Activated T-helper 2 cell treated with anti-CD3 and anti-CD28 coated beads, Interferon-gamma antibody, Interleukin-2, Interleukin-4, amounts not matched to agents 10 μg/mL and 5 μg/mL and 100 μg/mL, durations not matched to agents 14 hours and 24 hours and 36 hours (primary cell): ENCODE measurements around the gene IMMP1L. TPM values are rescaled to one million over a fixed set of nuclear protein-coding genes. Genes with fewer than 3 reads are reported as not detected.

ENCODE experiments used
- DNase-seq: peaks from one replicate; pipeline ENCODE4 v3.0.0; 2021; ENCODE audit warnings: low spot score
- H3K27ac Mint-ChIP-seq: one replicate; pipeline ENCODE4 v1.8.0; 2021; ENCODE audit warnings: mixed read lengths
- H3K27me3 Mint-ChIP-seq: one replicate; pipeline ENCODE4 v1.8.0; 2021; ENCODE audit warnings: low read depth, mixed read lengths
- H3K36me3 Mint-ChIP-seq: one replicate; pipeline ENCODE4 v1.8.0; 2021; ENCODE audit warnings: low read depth, mixed read lengths
- H3K4me1 Mint-ChIP-seq: one replicate; pipeline ENCODE4 v1.8.0; 2021; ENCODE audit warnings: low read depth, mixed read lengths
- H3K4me3 Mint-ChIP-seq: one replicate; pipeline ENCODE4 v1.8.0; 2021; ENCODE audit warnings: low read depth, mild to moderate bottlenecking, moderate library complexity, mixed read lengths
- H3K9me3 Mint-ChIP-seq: one replicate; pipeline ENCODE4 v1.8.0; 2021; ENCODE audit warnings: mixed read lengths
- intact Hi-C: fragments of 100-400 bp; cut with micrococcal nuclease; formaldehyde crosslinking; loops from one replicate; pipeline ENCODE4 v1.15.1; 2023
- total RNA-seq: library from RNA; stranded (reverse); gene quantifications from 2 replicates; pipeline ENCODE4 v1.2.3, GENCODE V29; 2022

The IMMP1L gene, protein sequence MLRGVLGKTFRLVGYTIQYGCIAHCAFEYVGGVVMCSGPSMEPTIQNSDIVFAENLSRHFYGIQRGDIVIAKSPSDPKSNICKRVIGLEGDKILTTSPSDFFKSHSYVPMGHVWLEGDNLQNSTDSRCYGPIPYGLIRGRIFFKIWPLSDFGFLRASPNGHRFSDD
- 20.8 and 25.5 TPM in 2 replicates for total RNA-seq

DNA sequence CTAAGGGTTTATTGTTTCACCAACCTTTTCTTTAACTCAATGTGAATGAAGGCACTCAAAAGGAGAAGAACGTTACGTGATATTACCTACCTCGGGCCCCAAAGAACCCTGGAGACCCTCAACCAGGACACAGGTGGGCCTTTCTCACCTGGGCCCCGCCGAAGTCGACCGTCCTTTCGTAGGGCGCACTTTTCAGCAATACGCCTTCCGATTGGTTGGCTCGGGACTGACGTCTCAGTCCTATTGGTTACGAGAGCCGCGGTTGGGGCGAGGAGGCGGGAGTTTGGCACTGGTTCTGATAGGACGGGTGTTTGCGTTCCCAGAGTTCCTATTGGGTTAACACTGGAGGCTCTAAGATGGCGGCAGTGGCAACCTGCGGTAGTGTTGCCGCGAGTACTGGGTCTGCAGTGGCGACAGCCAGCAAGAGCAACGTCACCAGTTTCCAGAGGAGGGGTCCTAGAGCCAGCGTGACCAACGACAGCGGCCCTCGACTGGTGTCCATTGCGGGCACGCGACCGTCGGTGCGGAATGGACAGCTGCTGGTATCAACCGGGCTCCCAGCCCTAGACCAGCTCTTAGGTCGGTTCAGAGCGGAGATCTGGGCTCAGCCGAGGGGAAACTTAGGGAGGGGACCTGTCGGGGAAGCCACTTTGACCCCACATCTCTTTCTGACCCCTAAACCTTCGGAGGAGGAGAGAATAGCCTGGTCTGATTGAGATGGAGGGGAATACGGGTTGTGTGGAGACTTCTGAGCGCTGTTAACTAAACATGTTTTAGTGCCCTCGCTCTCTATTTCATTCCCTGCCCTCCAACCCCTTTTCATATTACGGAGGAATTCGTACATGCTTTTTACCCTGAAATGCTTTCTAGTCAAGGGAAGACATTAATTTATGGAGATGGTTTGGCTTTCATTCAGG lies at the start of gene IMMP1L, which contains the start of gene ELP4:
TSS of gene IMMP1L (minus strand) at position 194 of the 917 bp plus-strand sequence. CDS start 46,346 bp downstream, outside the sequence.
TSS of gene ELP4 (plus strand) at position 339 of the 917 bp plus-strand sequence. CDS start at position 357, 18 bp downstream.
- peaks cover 24% of the 10 kb centered on the region for H3K4me1 Mint-ChIP-seq
- intact Hi-C loops: loop anchor here (2.0 to 10.0 kb wide), 2 partner anchors 141 to 1075 kb away; partner anchors contain the start of genes DCDC1, DNAJC24 and EIF3M
- peaks cover 3% of the 10 kb centered on the region for H3K36me3 Mint-ChIP-seq
- peak within 1 kb of the TSS; percentile 91 for H3K4me3 Mint-ChIP-seq
- no peaks in the 10 kb centered on the region for H3K27me3 Mint-ChIP-seq
- peak; percentile 93 for DNase-seq
- H3K9me3 Mint-ChIP-seq: no peaks in the 10 kb centered on the region
- peak within 1 kb of the TSS; percentile 84 for H3K27ac Mint-ChIP-seq

DNA sequence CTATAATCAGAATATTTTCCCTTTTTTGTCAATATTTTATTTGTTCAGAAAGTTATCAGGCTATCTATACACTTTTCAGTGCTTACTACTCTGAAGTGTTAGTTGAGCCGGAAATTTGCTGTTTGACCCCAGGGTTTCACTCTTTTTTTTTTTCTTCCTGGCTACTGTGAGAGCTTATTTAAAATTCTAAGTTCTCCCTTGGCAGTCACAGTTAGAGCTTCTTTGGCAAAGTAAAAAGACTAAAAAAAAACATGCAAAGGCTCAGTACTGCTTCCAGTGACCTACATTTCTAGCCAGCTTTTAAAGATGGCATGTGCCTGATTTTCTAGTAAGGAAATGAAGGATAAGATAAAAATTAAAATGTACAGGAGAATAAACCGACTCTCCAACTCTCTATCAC lies 48.6 kb upstream of the IMMP1L start:
- no peaks in the 10 kb centered on the region for H3K27me3 Mint-ChIP-seq
- intact Hi-C loops: no loop called here

DNA sequence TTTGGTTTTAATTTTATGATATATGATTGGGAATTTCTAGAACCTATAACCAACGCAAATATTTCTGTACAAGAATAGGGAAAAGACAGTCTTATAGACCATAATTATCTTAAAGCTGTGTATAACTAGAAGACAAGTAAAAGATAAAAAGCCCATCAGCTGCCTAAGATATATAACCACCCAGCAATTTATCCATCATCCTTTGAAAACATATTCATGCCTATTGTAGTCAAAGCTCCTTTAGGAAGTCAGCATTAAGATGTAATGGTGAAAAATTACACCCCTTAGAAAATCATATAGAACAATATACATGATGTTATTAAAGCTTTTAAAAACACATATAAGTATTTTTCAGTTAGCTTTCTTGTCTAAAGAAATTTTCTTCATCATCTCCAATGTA lies 46.5 kb upstream of the IMMP1L start:
- no peaks in the 10 kb centered on the region for H3K36me3 Mint-ChIP-seq
- no peak overlapping the region for H3K27ac Mint-ChIP-seq
- no peak overlapping the region for H3K4me3 Mint-ChIP-seq
- no peak for DNase-seq
- H3K9me3 Mint-ChIP-seq: no peaks in the 10 kb centered on the region
- no peaks in the 10 kb centered on the region for H3K4me1 Mint-ChIP-seq
- intact Hi-C loops: no loop called here
- no peaks in the 10 kb centered on the region for H3K27me3 Mint-ChIP-seq

More for the DNA sequence above, 48.6 kb upstream of the IMMP1L start:
- H3K4me1 Mint-ChIP-seq: no peaks in the 10 kb centered on the region
- no peak overlapping the region for H3K4me3 Mint-ChIP-seq
- no peaks in the 10 kb centered on the region for H3K9me3 Mint-ChIP-seq
- H3K27ac Mint-ChIP-seq: no peak overlapping the region
- no peaks in the 10 kb centered on the region for H3K36me3 Mint-ChIP-seq
- DNase-seq: no peak

DNA sequence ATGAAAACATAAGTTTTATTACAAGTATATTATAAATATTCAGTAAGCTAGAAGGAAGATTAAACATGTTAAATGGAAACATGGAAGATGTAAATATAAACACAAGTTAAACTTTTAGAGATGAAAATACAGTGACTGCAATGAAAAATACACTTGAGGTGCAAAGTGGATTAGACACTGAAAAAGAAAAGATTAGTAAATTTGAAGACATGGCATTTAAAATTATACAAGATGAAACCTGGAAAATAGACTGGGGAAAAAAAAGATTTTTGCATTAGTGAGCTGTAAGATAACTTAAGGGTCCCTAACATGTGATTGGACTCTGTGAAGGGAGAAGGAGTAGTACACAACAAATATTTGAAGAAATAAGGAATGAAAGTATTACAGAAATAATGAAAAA lies 33.4 kb upstream of the IMMP1L start:
- no peak for DNase-seq
- Mint-ChIP-seq H3K36me3 (peaks cover 27% of the 10 kb centered on the region), H3K9me3 (peaks cover 26% of the 10 kb centered on the region), H3K4me3 (no peak overlapping the region), H3K27me3 (no peaks in the 10 kb centered on the region), H3K4me1 (no peaks in the 10 kb centered on the region), H3K27ac (no peak overlapping the region)
- intact Hi-C loops: no loop called here

DNA sequence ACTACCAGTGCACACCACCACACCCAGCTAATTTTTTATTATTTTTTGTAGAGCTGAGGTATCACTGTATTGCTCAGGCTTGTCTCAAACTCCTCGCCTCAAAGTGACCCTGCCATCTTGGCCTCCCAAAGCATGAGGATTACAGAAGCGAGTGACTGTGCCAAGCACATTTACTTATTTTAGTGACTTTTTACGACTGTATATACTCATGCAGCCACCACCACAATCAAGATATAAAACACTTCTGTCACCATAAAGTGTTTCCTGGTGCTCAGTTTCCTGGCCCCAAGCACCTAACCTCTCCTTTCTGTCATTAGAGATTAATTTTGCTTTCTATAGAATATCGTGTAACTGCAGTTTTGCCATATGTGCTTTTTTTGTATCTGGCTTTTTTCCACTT lies 26.1 kb upstream of the IMMP1L start:
- H3K27ac Mint-ChIP-seq: no peak overlapping the region
- no peaks in the 10 kb centered on the region for H3K36me3 Mint-ChIP-seq
- H3K4me1 Mint-ChIP-seq: no peaks in the 10 kb centered on the region
- no peak for DNase-seq
- H3K27me3 Mint-ChIP-seq: no peaks in the 10 kb centered on the region
- H3K9me3 Mint-ChIP-seq: no peaks in the 10 kb centered on the region
- H3K4me3 Mint-ChIP-seq: no peak overlapping the region
- intact Hi-C loops: no loop called here

DNA sequence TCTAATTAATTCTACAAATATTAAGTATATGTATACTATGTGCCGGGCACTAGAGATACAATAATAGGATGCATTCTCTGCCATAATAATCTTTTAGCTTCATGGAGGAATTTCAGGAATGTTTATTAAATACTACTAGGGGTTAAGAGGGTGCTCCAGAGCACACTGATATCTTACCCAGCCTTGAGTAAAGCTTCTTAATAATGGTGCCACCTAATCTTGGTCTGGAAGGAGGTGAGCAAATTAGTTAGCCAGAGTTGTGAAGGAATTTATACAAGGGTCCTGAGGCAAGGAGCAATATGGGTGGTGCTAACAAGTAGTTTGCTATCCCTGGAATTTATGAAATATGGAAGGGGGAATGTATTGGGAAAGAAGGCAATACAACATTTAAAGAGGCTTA lies 21.9 kb upstream of the IMMP1L start:
- no peaks in the 10 kb centered on the region for H3K4me1 Mint-ChIP-seq
- H3K27ac Mint-ChIP-seq: no peak overlapping the region
- no peaks in the 10 kb centered on the region for H3K9me3 Mint-ChIP-seq
- no peaks in the 10 kb centered on the region for H3K27me3 Mint-ChIP-seq
- no peak overlapping the region for H3K4me3 Mint-ChIP-seq
- intact Hi-C loops: no loop called here
- no peaks in the 10 kb centered on the region for H3K36me3 Mint-ChIP-seq
- DNase-seq: no peak

DNA sequence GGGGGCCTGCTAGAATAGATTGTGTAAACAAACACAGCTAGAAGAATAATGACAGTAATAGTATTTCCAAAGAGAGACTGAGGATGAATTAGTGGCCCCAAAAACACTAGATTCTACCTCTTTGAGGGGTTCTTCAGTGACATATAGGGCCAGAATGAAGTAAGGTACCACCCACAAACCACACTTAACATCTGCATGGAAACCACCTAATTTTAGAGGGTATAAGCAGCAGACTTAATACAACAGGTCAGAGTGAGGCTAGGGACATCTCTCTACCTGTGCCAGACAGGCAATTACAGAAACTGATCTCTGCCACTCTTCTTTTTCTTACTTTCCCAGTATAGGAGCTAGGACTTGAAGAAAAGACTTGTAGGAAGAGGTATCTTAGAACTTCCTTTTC lies 20.3 kb upstream of the IMMP1L start:
- Mint-ChIP-seq H3K4me3 (no peak overlapping the region), H3K27me3 (no peaks in the 10 kb centered on the region), H3K36me3 (no peaks in the 10 kb centered on the region), H3K4me1 (no peaks in the 10 kb centered on the region), H3K27ac (no peak overlapping the region), H3K9me3 (no peaks in the 10 kb centered on the region)
- intact Hi-C loops: no loop called here
- no peak for DNase-seq

DNA sequence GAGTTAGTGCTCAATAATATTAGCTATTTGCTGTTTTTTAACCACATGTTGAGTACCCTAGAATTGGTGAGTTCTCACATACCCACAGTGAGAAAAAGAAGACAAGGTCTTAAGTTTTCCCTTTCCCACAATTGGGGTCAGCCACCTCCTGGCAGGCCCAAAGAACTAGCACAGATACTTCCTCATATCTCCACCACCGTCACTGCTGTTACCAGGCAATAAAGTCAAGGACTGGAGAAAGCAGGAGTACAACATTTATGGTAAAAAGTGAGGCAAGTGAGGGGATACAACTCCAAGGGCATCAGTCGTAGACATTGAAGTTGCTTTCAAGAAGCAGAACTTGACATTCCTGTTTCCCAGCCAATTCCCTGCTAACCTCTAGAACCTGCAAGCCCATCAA lies 19.8 kb upstream of the IMMP1L start:
- H3K4me1 Mint-ChIP-seq: no peaks in the 10 kb centered on the region

DNA sequence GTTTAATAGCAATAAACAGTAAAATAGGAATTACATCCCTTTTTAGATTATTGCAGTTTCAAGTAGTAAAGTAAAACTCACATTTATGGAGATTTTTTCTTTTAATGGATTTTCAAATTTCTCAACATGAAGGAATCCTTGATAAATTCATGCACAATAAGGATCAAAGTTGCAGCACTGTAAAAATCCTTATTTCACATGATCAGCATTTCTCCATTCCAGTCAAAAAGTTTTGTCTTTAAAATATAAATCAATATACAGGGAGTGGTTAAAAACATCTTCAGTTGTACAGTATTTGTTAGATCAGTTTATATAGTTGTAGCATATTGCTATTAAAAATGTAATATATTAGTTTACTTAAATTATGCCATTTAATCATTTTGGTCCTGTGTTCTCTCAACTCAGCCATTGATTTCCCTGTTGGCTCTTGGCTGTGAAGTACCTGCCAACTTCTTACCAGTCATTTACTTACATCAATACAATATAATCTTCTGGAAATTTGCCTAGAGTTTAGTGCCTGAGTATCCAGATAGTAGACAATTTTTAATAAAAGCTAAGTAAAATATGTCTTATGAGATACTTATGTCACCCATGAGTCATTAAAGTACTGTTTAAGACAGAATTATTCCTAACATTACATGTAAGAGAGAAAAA lies 12.2 kb upstream of the IMMP1L start:
- H3K9me3 Mint-ChIP-seq: no peaks in the 10 kb centered on the region
- intact Hi-C loops: no loop called here
- no peak for DNase-seq
- no peak overlapping the region for H3K27ac Mint-ChIP-seq
- H3K36me3 Mint-ChIP-seq: no peaks in the 10 kb centered on the region
- no peak overlapping the region for H3K4me3 Mint-ChIP-seq
- no peaks in the 10 kb centered on the region for H3K27me3 Mint-ChIP-seq
- H3K4me1 Mint-ChIP-seq: no peaks in the 10 kb centered on the region

More for the DNA sequence above, 19.8 kb upstream of the IMMP1L start:
- Mint-ChIP-seq H3K4me3 (no peak overlapping the region), H3K36me3 (no peaks in the 10 kb centered on the region), H3K27ac (no peak overlapping the region), H3K27me3 (no peaks in the 10 kb centered on the region), H3K9me3 (no peaks in the 10 kb centered on the region)
- intact Hi-C loops: no loop called here
- DNase-seq: no peak

DNA sequence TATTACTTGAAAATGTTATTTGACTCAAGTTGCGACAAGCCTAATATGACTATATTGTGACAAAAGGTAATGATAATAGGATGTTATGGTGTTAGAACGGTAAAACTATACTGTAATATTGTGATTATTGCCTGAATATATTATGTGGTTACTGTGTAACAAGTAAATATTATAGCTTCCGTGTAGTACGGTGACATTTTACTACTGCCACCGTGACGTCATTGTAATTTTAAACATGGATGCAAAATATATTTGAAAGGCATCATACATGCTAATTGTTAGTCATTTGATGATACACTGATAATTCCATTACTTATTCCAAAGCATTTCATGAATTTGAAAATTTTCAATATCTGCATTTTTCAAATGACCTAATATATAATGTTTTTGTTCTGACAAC lies 2.7 kb upstream of the IMMP1L start:
- Mint-ChIP-seq H3K27me3 (no peaks in the 10 kb centered on the region), H3K4me1 (peaks cover 24% of the 10 kb centered on the region), H3K36me3 (no peaks in the 10 kb centered on the region), H3K27ac (no peak overlapping the region), H3K9me3 (no peaks in the 10 kb centered on the region), H3K4me3 (no peak overlapping the region)
- DNase-seq: no peak
- intact Hi-C loops: no loop called here

DNA sequence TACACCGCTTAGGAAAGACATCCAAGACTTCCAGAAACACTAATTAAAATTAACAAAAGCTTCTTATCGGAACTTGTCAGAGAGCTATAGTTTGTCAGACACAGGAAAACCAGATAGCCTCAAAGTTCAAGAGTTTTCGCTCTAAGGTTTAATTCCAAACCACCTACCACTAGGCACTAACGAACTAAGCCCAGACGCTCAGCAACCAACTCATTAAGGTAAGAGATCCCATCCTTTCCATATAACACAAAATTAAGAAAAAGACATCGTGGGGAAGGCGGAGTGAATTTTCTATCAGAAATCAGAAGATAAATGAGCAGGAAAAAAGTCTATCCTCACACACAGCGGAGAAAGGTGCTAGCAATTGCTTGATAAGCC lies 382 bp downstream of the IMMP1L start:
- H3K4me3 Mint-ChIP-seq: peak overlapping the region; percentile 91
- H3K27me3 Mint-ChIP-seq: no peaks in the 10 kb centered on the region
- no peak for DNase-seq
- peaks cover 6% of the 10 kb centered on the region for H3K36me3 Mint-ChIP-seq
- peak overlapping the region; percentile 84 for H3K27ac Mint-ChIP-seq
- intact Hi-C loops: loop anchor here (2.0 to 10.0 kb wide), 2 partner anchors 140 to 1076 kb away; partner anchors contain the start of genes DCDC1, DNAJC24 and EIF3M
- peaks cover 24% of the 10 kb centered on the region for H3K4me1 Mint-ChIP-seq
- no peaks in the 10 kb centered on the region for H3K9me3 Mint-ChIP-seq

DNA sequence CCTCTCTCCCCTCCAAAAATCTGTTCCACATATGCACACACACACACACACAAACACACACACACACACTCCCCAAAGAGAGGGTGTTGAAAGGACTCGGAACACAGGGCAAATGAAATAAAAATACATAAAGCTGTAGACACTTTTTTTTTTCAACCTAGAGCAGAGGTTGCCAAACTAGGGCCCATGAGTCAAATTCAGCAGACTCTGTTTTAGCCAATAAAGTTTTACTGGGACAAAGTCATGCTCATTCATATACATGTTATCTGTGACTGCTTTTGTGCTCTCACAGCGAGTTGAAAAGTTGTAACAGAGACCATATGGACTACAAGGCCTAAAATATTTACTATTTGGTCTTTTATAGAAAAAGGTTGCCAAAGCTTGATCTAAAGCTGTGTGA lies 8.9 kb downstream of the IMMP1L start:
- peaks cover 3% of the 10 kb centered on the region for H3K4me1 Mint-ChIP-seq
- peaks cover 26% of the 10 kb centered on the region for H3K36me3 Mint-ChIP-seq
- H3K27me3 Mint-ChIP-seq: no peaks in the 10 kb centered on the region
- DNase-seq: no peak
- H3K9me3 Mint-ChIP-seq: peaks cover 6% of the 10 kb centered on the region
- intact Hi-C loops: loop anchor here (10.0 kb wide), 1 partner anchor 1084 kb away; the partner anchor contains the start of gene EIF3M
- no peak overlapping the region for H3K27ac Mint-ChIP-seq
- no peak overlapping the region for H3K4me3 Mint-ChIP-seq
